Amniotic epithelial cell (primary cell): ENCODE data around the gene LYSMD4.
A peak's percentile ranks its signal among the peaks of the same experiment; 100 is the strongest.
"Not testable (repeated sequence)": the region's sequence is repeated elsewhere in the genome, so short reads cannot be mapped to it uniquely, and the experiment has no call there.

Experiments used
- DNase-seq: peaks from one replicate; pipeline ENCODE4 v3.0.0-alpha.2; 2010; ENCODE audit warnings: low read depth

The LYSMD4 gene

GRCh38 chr15:99733268-99734039 lies at the start of gene LYSMD4:
Gene LYSMD4 (minus strand): TSS chr15:99733437. CDS start chr15:99731999, 1,438 bp downstream.
- peak; percentile 87 for DNase-seq

- not testable (repeated sequence) for DNase-seq
Measured at GRCh38 chr15:99782029-99782428, 48.8 kb upstream of the LYSMD4 start.

- DNase-seq, result no peak
Measured at GRCh38 chr15:99777144-99777543, 43.9 kb upstream of the LYSMD4 start.

- DNase-seq, result no peak
Measured at GRCh38 chr15:99764522-99764921, 31.3 kb upstream of the LYSMD4 start.

GRCh38 chr15:99763827-99764226 lies 30.6 kb upstream of the LYSMD4 start:
- no peak for DNase-seq

- no peak for DNase-seq
Measured at GRCh38 chr15:99762288-99762687, 29.1 kb upstream of the LYSMD4 start.

- peak; percentile 59 for DNase-seq
Measured at GRCh38 chr15:99755692-99756409, 22.6 kb upstream of the LYSMD4 start.

GRCh38 chr15:99753066-99753465 lies 19.8 kb upstream of the LYSMD4 start:
- DNase-seq, result no peak

GRCh38 chr15:99752556-99752955 lies 19.3 kb upstream of the LYSMD4 start:
- no peak for DNase-seq

- DNase-seq, result not testable (repeated sequence)
Measured at GRCh38 chr15:99750326-99750725, 17.1 kb upstream of the LYSMD4 start.

- no peak for DNase-seq
Measured at GRCh38 chr15:99749386-99749785, 16.1 kb upstream of the LYSMD4 start.

- no peak for DNase-seq
Measured at GRCh38 chr15:99745370-99746086, 12.3 kb upstream of the LYSMD4 start.

- DNase-seq, result no peak
Measured at GRCh38 chr15:99744142-99744541, 10.9 kb upstream of the LYSMD4 start.

- DNase-seq, result no peak
Measured at GRCh38 chr15:99741835-99742234, 8.6 kb upstream of the LYSMD4 start.

GRCh38 chr15:99738021-99738847 lies 5.0 kb upstream of the LYSMD4 start:
- no peak for DNase-seq

- no peak for DNase-seq
Measured at GRCh38 chr15:99736702-99737101, 3.5 kb upstream of the LYSMD4 start.

GRCh38 chr15:99735868-99736267 lies 2.6 kb upstream of the LYSMD4 start:
- DNase-seq, result no peak

- no peak for DNase-seq
Measured at GRCh38 chr15:99734575-99734974, 1.3 kb upstream of the LYSMD4 start.

- not testable (repeated sequence) for DNase-seq
Measured at GRCh38 chr15:99734040-99734291, 729 bp upstream of the LYSMD4 start.

- DNase-seq, result no peak
Measured at GRCh38 chr15:99732751-99733267, 428 bp downstream of the LYSMD4 start.

GRCh38 chr15:99732124-99732750 lies 1.0 kb downstream of the LYSMD4 start:
- peak; percentile 44 for DNase-seq
